Activated CD4-positive, CD25-positive, alpha-beta regulatory T cell treated with anti-CD3 and anti-CD28 coated beads, Interleukin-2, amount 50 U/mL, for 72 hours (primary cell): ENCODE data around the gene GGT5.
"Not testable (repeated sequence)": the region's sequence is repeated elsewhere in the genome, so short reads cannot be mapped to it uniquely, and the experiment has no call there.

Experiments
- DNase-seq: peaks from one replicate; pipeline ENCODE4 v3.0.0; 2021

The GGT5 gene

DNA sequence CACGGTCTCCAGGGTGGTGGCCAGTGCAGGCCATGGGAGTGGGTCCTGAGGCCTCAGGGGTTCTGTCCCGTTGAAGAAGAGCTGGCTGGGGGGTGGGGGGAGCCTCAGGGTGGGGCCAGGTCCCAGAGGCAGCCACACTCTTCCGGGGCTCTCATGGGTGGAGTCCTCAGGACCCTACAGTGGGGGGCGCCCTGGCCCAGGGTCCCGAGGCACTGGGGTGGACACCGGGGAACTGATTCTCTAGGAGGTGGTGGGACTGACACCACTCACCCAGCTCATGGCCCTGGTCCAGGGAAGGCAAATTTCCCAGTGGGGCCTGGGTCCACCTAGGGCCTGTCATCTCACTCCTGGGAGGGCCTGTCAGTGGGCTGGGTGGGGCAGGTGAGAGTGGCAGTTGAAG, 12.8 kb downstream of the GGT5 start:
- DNase-seq: no peak

DNA sequence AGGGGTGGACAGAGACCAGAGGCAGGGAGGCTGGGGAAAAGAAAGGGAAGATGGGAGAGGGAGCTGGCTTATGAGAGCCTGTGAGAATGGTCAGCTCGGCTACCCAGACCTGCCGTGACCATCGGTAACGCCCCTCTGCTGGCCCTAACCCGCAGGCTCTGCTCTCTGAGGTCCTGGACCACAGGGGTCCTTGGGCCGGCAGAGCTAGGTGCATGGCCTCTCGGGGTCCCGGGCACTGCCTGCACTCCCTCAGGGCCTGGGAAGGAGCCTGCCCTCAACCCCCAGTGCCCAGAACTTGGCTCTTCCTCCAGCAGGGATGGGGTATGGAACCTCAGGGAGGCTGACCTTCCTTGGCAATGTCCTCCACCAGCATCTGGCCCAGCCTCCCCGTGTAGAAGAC, 13.2 kb downstream of the GGT5 start:
- DNase-seq: no peak

DNA sequence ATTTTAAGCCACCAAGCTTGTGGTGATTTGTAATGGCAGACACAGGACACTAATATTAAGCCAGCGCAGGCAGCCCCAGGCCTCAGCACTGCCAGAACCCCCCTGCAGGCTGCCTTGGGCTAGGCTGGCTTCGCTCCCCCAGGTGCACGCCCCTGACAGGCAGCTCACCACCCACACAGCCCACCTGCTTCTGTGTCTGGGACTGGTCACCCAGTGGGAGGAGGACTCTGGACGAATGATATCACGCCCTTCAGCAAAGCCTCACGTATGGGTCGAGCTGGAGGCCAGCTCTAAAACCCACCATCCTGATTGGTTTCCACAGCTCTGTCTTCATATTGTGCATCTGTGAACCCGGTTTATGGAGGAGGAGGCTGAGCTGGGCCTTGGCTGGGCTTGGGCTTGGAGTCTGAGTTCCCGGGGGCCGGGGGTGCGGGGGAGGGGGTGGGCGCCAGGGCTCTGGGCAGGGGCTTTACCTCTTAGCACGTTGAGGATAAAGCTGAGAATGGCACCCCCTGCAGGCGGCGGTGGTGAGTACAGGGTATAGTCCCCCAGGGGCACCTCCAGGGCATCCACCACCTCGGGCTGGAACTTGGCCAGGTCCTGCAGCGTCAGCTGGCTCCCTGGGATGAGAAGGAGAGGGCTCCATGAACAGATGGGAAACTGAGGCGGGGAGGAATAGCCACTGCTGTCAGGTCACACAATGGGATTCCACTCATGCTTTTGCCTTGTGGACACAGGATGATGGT, 13.8 kb downstream of the GGT5 start:
- DNase-seq: peak; percentile 68

DNA sequence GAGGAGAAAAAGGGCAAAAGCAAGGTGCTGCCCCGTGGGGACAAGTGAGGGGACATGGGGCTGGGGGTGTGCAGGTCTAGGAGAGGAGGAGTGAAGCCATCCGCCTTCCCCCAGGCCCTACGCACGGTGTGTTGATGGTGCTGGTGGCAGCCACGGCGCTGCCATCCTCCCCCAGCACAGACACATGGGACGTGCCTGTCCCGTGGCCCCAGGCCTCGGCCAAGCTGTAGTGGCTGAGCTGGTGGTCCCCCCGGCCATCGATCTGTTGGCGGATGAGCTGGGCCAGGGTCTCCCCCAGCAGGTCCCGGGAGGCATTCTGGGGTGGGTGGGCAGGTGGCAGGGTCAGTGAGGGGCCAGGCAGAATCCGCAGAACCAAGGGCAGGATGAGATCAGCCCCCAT, 18.9 kb downstream of the GGT5 start:
- no peak for DNase-seq

DNA sequence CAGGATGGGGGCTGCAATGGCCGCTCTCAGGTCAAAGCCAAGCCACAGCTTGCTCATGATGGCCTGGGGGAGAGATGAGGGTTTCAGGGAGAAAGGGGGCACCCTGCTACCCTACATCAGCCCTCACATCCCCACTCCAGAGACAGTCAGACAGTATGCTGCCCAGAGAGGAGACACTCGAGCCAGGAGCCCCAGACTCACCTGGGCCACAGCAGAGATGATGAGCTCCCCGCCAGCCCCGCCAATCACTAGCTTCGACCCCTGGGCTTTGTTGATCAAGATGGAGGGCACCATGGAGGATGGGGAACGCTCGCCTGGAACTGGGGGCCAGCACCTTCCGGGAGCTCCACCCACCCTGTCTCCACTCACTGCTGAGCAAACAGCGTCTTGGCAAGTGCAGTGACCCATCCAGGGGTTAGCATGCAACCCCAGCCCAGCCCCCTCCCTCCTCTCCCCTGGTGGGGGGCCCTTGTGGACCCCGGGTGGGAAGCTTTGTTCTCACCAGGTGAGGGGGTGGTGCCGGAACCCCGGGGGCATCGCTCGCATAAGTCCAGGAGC, 19.8 kb downstream of the GGT5 start:
- DNase-seq: no peak

DNA sequence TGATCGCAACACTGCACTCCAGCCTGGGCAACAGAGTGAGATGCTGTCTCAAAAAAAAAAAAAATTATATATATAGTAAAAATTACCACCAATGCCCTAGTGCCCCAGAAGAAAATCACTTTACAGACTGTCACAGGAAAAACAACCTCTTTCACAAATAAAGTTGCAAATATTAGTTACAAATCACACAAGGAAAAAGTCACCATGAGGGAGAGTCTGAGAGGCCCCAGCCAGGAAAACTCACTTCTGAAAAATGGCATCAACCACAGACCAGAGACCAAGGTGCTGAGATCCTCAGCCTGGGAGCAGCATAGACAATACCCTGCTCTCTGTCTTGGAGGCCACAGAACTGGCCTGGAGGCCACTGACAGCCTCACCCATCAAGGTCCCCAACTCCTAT, 20.4 kb downstream of the GGT5 start:
- no peak for DNase-seq

DNA sequence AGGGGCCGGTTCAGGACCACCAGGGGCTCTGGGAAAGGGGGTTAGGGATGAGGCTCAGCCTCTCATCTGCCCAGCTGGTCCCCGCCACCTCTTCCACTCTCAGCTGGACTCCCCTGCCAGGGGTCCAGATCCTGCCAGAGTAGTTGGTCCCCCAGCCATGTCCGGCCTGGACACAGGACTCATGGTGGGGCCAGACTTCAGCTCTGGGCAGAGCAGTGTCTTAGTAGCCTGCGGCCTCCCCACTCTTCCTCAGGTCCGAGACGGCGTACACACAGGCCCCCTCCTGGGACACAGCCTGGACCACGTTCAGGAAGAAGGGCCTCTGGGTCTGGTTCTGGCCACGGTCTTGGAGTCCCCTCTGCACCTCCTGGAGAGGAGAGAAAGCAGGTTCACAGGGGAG, 25.1 kb downstream of the GGT5 start:
- DNase-seq: no peak

DNA sequence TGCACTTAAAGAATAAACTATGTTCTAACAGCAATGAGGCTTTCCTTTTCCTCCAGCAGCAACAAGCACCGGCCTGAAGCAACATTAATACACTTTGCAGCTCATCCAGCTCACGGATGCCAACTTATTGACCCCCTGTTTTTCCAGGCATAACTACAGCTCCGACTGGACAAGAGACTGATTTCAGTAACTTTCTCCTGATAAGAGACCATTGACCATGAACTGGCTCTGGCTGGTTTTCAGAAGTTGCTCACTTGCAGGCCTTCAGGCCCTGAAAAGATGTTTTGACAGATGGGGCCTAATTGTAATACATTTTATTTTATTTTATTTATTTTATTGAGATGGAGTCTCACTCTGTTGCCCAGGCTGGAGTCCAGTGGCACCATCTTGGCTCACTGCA, 27.5 kb downstream of the GGT5 start:
- no peak for DNase-seq

DNA sequence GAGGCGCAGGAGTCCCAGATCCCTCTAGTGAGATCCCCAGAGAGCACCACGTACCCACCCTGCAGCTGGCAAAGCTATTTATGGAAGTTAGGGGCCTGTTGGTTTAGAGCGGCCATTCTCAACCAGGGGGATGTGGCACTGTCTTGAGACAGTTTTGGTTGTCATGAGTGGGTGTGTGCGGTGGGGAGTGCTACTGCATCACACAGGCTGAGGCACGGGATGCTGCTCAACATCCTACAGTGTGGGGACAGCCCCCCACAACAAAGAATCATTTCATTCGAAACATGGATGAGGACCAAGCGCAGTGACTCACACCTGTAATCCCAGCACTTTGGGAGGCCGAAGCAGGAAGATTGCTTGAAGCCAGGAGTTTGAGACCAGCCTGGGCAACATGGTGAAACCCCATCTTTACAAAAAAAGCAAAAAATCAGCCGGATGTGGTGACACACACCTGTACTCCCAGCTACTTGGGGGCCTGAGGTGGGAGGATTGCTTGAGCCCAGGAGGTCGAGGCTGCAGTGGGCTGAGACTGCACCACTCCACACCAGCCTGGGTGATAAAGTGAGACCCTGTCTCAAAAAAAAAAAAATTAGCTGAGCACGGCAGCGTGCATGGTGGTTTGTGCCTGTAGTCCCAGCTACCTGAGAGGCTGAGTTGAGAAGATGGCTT, 28.2 kb downstream of the GGT5 start:
- DNase-seq: no peak

DNA sequence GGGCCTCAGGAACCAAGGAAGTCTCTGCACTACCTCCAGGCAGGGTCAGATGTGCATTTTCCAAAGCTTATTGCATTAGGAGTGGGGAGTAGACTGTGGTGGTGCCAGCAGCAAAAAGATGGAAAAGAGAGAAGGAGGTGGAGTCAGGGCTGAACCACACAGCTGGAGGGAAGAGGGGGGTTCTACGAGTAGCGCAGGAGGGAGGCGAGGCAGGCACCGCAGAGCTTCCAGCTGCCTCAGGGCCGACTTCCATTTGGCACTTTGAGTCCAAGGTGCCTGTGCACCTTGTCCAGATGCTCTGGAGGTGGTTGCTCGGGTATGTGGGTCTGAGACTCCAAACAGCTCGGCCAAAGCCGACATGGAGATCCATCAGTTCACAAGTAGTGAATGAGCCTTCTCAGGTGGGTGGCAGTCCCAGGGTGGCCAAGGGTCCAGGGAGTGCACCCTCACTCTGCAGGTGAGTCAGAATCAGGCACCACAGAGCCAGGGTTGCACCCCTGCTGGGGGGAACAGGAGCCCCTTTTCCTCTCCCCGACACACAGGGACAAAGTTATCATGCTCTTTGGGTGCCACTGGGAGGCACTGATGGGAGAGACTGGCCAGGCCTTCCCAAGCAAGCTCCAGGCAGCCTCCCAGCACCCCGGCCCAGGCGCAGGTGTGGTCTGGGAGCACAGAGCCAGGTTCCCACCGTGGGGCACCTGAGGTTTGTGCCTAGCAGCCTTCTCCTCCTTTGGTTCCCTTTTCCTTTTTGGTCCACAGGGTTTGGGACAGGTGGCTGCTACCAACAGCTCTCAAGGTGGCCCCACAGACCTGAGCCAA, 30.2 kb downstream of the GGT5 start:
- no peak for DNase-seq

DNA sequence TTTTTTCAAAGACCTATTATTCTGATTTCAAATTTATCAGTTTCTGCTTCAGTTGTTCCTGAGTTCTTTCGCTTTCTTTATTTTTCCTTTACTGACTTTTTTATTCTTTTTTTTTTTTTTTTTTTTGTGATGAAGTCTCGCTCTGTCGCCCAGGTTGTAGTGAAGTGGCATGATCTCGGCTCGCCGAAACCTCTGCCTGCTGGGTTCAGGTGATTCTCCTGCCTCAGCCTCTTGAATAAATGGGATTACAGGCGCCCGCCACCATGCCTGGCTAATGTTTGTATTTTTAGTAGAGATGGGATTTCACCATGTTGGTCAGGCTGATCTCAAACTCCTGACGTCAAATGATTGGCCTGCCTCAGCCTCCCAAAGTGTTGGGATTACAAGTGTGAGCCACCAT, 31.8 kb downstream of the GGT5 start:
- DNase-seq: not testable (repeated sequence)

DNA sequence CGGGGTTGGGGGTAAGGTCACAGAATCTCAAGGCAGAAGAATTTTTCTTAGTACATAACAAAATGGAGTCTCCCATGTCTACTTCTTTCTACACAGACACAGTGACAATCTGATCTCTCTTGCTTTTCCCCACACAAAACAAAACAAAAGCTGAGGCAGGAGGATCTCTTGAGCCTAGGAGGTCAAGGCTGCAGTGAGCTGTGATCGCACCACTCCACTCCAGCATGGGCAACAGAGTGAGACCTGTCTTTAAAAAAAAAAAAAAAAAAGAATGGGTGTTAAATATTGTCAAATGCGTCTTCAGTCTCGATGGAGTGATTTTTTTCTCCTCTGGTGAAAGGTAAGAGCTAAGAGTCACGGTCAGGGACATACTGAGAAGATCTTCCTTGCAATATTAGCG, 33.2 kb downstream of the GGT5 start:
- DNase-seq: not testable (repeated sequence)

DNA sequence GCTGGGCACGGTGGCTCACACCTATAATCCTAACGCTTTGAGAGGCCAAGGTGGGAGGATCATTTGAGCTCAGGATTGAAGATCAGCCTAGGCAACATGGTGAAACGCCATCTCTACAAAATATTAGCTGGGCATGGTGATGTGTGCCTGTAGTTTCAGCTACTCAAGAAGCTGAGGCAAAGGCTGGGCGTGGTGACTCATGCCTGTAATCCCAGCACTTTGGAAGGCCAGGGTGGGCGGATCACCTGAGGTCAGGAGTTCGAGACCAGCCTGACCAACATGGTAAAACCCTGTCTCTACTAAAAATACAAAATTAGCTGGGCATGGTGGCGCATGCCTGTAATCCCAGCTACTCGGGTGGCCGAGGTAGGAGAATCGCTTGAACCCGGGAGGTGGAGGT, 34.5 kb downstream of the GGT5 start:
- DNase-seq: not testable (repeated sequence)

DNA sequence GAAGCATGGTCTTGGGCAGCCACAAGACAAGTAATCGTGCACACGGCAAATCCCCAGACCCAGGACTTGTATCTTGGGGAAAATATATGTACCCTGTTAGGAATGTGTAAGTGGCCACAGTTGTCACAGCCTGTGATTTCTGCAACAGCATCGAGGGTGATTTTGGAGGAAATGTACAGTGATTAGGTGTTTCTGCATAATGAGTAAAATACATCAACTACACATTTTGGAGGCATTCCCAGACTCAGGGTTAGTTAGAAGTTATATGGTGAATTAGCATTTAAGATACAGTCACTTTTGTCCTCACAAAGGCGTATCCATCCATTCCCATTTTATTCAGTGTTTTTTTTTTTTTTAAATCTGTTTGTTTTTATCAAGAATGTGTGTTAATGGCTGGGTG, 35.2 kb downstream of the GGT5 start:
- no peak for DNase-seq

DNA sequence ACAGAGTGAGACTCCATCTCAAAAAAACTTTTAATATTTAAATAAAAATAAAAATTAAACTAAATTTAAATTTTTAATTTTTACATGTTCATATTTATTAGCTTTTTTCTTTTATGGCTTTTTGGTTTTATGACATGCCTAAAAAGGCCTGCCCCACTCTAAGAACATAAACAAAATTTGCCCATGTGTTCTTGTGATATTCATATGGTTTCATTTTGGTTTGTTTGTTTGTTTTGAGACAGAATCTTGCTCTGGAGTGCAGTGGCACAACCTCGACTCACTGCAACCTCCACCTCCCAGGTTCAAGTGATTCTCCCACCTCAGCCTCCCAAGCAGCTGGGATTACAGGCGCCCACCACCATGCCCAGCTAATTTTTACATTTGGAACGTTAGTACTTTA, 35.9 kb downstream of the GGT5 start:
- no peak for DNase-seq

DNA sequence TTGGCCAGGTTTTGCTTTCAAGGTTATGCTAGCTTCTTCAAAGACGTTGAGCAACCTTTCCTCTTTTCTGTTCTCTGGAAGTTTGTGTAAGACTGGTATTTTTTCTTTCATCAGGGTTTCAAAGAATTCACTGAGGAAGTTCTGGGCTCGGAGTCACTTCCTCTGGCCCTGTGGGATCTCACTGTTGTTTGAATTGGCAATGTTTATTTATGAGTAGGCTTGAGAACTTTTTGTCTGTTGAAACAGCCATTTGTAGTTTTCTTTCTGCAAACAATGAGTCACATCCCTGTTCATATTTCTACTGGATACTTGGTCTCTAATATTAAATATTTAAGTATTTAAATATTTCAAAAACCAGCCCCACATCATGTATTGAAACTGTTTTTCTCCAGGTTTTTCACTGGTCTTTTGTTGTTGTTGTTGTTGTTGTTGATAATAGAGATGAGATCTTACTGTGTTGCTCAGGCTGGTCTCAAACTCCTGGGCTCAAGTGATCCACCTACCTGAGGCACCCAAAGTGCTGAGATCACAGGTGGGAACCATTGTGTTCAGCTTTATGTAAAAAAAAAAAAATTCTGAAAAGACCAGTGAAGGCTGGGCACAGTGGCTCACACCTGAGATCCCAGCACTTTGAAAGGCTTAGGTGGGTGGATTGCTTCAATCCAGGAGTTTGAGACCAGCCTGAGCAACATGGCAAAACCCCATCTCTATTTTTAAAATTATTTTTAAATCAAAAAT, 36.7 kb downstream of the GGT5 start:
- no peak for DNase-seq

DNA sequence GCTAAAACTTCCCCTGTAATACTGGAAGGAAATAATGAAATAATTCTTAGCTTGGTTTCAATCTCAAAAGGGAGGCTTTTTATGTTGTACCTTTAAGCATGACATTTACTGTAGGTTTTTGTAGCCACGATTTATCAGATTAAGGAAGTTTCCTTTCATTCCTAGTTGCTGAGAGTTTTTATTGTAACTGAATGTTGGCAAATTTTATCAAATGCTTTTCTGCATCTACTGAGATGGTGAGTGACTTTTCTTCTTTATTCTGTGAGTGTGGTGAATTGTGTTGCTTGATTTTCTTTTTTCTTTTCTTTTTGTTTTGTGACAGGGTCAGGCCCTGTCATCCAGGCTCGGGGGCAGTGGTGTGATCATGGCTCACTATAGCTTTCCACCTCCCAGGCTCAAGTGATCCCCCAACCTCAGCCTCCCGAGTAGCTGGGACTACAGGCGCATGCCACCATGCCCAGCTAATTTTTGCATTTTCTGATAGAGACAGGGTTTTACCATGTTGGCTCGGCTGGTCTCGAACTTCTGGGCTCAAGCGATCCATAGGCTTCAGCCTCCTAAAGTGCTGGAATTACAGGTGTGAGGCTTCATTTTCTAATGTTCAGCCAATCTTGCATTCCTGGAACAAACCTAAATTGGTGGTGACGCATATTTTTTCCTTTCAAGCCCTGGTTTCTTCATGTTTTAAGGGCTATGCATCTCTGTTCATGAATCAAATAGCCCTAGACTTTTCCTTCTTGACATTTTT, 37.4 kb downstream of the GGT5 start:
- DNase-seq: no peak

DNA sequence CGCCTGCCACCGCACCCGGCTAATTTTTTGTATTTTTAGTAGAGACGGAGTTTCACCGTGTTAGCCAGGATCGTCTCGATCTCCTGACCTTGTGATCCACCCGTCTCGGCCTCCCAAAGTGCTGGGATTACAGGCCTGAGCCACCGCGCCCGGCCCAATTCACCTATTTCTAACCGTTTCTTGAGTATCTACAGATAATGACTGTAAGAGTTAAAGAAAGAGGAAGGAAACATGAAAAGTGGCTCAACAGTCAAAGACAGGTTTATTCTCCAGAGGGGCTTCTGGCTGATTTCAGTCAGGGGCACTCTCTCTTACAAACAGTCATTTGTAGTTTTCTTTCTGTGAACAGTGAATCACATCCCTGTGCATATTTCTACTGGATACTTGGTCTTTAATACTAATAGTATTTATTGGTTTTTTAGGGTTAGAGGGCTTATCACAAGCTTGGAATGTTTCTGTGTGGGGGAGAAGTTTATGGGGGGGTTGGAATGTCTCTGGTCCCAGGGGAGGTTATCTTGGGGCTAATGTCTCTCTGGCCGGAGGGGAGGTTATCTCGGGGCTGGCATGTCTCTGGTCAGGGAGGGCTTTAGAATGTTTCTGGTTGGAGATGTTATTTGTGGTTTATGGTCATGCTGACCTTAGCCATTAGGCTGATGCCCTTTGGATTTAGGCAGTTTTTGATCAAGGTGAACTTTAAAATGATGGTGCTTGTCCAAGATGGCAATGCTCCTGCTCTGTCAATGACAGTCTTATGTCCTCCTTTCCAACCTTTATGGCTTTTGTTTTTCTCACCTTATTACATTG, 38.2 kb downstream of the GGT5 start:
- not testable (repeated sequence) for DNase-seq

DNA sequence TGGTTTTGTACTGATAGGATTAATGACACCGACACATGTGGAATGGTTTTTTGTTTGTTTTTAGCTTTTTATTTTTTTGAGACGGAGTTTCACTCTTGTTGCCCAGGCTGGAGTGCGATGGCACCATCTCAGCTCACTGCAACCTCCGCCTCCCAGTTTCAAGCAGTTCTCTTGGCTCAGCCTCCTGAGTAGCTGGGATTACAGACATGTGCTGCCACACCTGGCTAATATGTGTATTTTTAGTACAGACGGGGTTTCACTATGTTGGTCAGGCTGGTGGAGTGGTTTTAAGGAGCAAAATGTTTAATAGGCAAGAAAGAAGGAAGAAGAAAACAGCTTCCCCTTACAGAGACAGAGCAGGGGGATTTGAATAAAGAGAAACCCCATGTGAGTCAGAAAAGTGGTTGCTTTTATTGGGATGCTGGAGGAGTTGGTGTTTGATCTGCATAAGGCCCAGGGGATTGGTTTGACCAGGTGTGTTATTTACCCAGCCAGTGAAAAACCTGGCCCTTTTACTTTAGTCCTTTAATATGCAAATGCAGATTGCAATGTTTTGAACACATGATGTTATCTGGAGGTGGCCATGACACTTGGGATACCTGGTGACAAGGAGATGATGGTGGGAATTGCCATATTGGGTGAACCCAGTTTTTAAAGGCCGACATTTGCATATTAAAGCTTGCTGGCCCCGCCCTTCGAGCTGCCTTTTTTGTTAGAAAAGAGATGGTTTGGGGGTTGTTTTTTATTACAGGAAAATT, 39.3 kb downstream of the GGT5 start:
- no peak for DNase-seq

DNA sequence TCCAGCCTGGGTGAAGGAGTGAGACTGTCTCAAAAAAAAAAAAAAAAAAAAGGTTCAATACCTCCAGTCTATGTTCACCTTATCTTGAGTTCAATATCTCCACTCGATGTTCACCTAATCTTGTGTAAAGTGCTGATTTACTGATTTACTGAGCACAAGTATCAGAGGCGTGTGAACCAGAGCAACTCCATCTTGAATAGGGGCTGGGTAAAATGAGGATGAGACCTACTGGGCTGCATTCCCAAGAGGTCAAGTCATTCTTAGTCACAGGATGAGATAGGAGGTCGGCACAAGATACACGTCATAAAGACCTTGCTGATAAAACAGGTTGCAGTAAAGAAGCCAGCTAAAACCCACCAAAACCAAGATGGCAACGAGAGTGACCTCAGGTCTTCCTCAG, 41.0 kb downstream of the GGT5 start:
- DNase-seq: not testable (repeated sequence)
